ENCODE results near the gene DAD1.

Gene DAD1

GRCh38 chr14:22533739-22534359, 55.2 kb downstream of the DAD1 start:
- no peak for DNase-seq

GRCh38 chr14:22533057-22533704, 55.8 kb downstream of the DAD1 start:
- no peak for DNase-seq

GRCh38 chr14:22532345-22533056, 56.5 kb downstream of the DAD1 start:
- no peak for DNase-seq

- DNase-seq, result no peak
Observed at GRCh38 chr14:22531451-22532344, 57.3 kb downstream of the DAD1 start.

- no peak for DNase-seq
Observed at GRCh38 chr14:22530127-22530526, 58.9 kb downstream of the DAD1 start.

- DNase-seq, result no peak
Observed at GRCh38 chr14:22526744-22527143, 62.3 kb downstream of the DAD1 start.

- DNase-seq, result no peak
Observed at GRCh38 chr14:22526218-22526617, 62.8 kb downstream of the DAD1 start.

GRCh38 chr14:22524784-22525161, 64.3 kb downstream of the DAD1 start:
- DNase-seq, result no peak

- DNase-seq, result no peak
Observed at GRCh38 chr14:22524115-22524783, 64.8 kb downstream of the DAD1 start.

- DNase-seq, result no peak
Observed at GRCh38 chr14:22523283-22523682, 65.7 kb downstream of the DAD1 start.

- DNase-seq, result no peak
Observed at GRCh38 chr14:22522466-22522957, 66.5 kb downstream of the DAD1 start.

GRCh38 chr14:22521449-22522239, 67.4 kb downstream of the DAD1 start:
- no peak for DNase-seq

- no peak for DNase-seq
Observed at GRCh38 chr14:22520796-22521195, 68.2 kb downstream of the DAD1 start.

- no peak for DNase-seq
Observed at GRCh38 chr14:22519877-22520685, 68.9 kb downstream of the DAD1 start.

GRCh38 chr14:22518073-22518472, 71.0 kb downstream of the DAD1 start:
- DNase-seq, result no peak

GRCh38 chr14:22517117-22517720, 71.8 kb downstream of the DAD1 start:
- DNase-seq, result no peak

- DNase-seq, result no peak
Observed at GRCh38 chr14:22515929-22516328, 73.1 kb downstream of the DAD1 start.

All from COR-L47 (cell line).